Measurements from ENCODE around the gene MYRIP.

MYRIP gene

DNA sequence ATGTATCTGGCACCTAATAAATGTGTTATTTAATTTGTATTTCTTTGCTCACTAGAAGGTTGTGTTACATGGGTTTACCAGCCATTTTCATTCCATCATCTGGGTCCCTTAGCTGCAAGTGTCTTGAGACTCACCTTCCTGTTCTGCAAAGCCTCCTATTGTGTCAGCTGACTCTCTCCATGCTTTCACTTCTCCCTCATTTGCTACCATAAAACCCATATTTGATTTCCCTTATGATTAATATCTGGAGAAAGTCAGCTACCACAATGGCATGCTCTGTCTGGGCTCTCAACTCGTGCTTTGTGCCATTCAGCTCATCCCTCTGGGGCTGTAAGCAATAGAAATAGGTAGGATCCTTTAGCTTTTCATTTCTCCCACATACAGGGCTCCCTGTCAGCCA is 420.6 kb downstream of the MYRIP start:
- no peaks in the 10 kb centered on the region for H3K79me2 ChIP-seq (ENCODE audit: low read length)
- H3K27ac ChIP-seq (ENCODE audit: low read length), result peak overlapping the region; percentile 29
- no peaks in the 10 kb centered on the region for H3K27me3 ChIP-seq (ENCODE audit: low read depth, low read length)
- H3K9me3 ChIP-seq (ENCODE audit: insufficient read depth, low read length), result no peaks in the 10 kb centered on the region
- H4K20me1 ChIP-seq (ENCODE audit: insufficient read depth, low read length), result no peaks in the 10 kb centered on the region
- TF ChIP-seq, protein P1, sequence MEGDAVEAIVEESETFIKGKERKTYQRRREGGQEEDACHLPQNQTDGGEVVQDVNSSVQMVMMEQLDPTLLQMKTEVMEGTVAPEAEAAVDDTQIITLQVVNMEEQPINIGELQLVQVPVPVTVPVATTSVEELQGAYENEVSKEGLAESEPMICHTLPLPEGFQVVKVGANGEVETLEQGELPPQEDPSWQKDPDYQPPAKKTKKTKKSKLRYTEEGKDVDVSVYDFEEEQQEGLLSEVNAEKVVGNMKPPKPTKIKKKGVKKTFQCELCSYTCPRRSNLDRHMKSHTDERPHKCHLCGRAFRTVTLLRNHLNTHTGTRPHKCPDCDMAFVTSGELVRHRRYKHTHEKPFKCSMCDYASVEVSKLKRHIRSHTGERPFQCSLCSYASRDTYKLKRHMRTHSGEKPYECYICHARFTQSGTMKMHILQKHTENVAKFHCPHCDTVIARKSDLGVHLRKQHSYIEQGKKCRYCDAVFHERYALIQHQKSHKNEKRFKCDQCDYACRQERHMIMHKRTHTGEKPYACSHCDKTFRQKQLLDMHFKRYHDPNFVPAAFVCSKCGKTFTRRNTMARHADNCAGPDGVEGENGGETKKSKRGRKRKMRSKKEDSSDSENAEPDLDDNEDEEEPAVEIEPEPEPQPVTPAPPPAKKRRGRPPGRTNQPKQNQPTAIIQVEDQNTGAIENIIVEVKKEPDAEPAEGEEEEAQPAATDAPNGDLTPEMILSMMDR (IDR thresholded peaks at IDR 0.05; ENCODE audit: low read depth, low read length), result no peak
- no peak for TF ChIP-seq EZH2phosphoT487 (IDR thresholded peaks at IDR 0.05; ENCODE audit: low read depth)
- no peaks in the 10 kb centered on the region for H3K36me3 ChIP-seq (replicated peaks; ENCODE audit: low read depth, low read length)
- no peak overlapping the region for H3K9ac ChIP-seq (ENCODE audit: low read length)
- H3K4me1 ChIP-seq (ENCODE audit: low read length), result peaks cover 25% of the 10 kb centered on the region
- H3K4me2 ChIP-seq (ENCODE audit: low read length), result peak overlapping the region; percentile 77
- H2AFZ ChIP-seq (ENCODE audit: low read depth, low read length), result no peak overlapping the region
- peak overlapping the region; percentile 44 for H3K4me3 ChIP-seq (ENCODE audit: low read length)

DNA sequence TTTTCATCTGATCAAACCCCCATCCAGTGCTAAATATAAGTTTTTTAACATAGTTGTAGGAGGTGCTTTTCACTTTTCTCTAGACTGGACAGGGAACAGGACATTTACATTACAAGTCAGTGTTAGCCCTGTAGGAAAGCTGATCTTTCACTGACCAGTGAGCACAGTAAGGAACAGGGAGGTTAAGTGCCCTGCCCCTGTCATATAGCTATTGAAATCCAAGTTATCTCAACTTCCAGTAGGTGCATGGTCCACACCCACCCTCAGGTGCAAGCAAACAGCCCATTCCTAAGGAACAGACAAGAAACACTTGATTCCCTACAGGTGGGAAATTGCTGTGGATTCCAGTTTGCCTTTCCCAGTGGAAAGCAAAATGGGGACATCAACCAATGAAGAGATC is 421.0 kb downstream of the MYRIP start:
- Histone ChIP-seq H3K9me3 (ENCODE audit: insufficient read depth, low read length) (no peaks in the 10 kb centered on the region), H3K4me1 (ENCODE audit: low read length) (peaks cover 25% of the 10 kb centered on the region), H3K36me3 (replicated peaks; ENCODE audit: low read depth, low read length) (no peaks in the 10 kb centered on the region), H4K20me1 (ENCODE audit: insufficient read depth, low read length) (no peaks in the 10 kb centered on the region), H3K27ac (ENCODE audit: low read length) (no peak overlapping the region), H3K27me3 (ENCODE audit: low read depth, low read length) (no peaks in the 10 kb centered on the region), H3K4me2 (ENCODE audit: low read length) (peak overlapping the region; percentile 77), H3K4me3 (ENCODE audit: low read length) (peak overlapping the region; percentile 44; the same call in 1 of the 2 replicates), H2AFZ (ENCODE audit: low read depth, low read length) (no peak overlapping the region), H3K79me2 (ENCODE audit: low read length) (no peaks in the 10 kb centered on the region), H3K9ac (ENCODE audit: low read length) (no peak overlapping the region)
- no peak for TF ChIP-seq EZH2phosphoT487 (IDR thresholded peaks at IDR 0.05; ENCODE audit: low read depth)
- TF ChIP-seq, protein P1 (IDR thresholded peaks at IDR 0.05; ENCODE audit: low read depth, low read length), result no peak

DNA sequence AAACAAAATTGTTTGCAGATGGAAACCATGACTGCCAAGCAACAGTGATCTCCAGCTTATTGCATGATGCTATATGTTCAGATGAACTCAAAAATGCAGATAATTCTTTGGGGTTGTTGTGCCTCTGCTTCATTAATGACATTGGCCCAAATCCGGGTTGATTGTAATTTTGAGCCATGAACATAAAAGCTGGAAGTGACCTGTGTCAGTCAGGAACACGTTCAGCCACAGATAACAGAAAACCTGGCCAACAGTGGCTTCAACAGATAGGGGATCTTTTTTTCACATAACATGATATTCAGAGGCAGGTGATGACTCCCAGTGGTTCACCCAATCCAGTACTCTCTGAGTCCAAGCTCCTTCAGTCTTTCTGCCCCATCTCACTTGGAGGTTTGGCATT is 423.2 kb downstream of the MYRIP start:
- Histone ChIP-seq H3K4me2 (ENCODE audit: low read length) (no peak overlapping the region), H3K9me3 (ENCODE audit: insufficient read depth, low read length) (no peaks in the 10 kb centered on the region), H3K36me3 (replicated peaks; ENCODE audit: low read depth, low read length) (no peaks in the 10 kb centered on the region), H3K4me3 (ENCODE audit: low read length) (no peak overlapping the region), H2AFZ (ENCODE audit: low read depth, low read length) (no peak overlapping the region), H3K9ac (ENCODE audit: low read length) (no peak overlapping the region), H3K4me1 (ENCODE audit: low read length) (peaks cover 25% of the 10 kb centered on the region), H3K27me3 (ENCODE audit: low read depth, low read length) (no peaks in the 10 kb centered on the region), H3K27ac (ENCODE audit: low read length) (no peak overlapping the region), H4K20me1 (ENCODE audit: insufficient read depth, low read length) (no peaks in the 10 kb centered on the region), H3K79me2 (ENCODE audit: low read length) (no peaks in the 10 kb centered on the region)
- TF ChIP-seq EZH2phosphoT487 (IDR thresholded peaks at IDR 0.05; ENCODE audit: low read depth), result no peak
- TF ChIP-seq, protein P1 (IDR thresholded peaks at IDR 0.05; ENCODE audit: low read depth, low read length), result no peak

DNA sequence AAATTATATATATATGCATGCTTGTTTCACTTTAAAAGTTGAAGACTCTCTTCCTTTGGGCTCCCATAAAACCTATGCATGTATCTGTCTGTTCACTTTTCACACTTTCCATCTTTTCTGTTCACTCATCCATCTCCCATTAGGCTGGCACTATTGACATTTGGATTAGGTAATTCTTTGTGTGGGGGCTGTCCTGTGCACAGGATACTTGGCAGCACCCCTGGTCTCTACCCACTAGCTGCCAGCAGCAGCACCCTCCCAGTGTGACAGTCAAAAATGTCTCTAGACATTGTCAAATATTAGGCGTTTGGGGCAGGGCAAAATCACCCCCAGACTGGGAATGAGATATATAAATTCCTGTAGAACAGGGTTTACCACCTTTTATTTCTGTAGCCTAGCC is 427.8 kb downstream of the MYRIP start:
- no peaks in the 10 kb centered on the region for H3K27me3 ChIP-seq (ENCODE audit: low read depth, low read length)
- 0 out of 2 replicates have a peak, but pooled peaks cover 5% of the 10 kb centered on the region for H3K4me1 ChIP-seq (ENCODE audit: low read length)
- H2AFZ ChIP-seq (ENCODE audit: low read depth, low read length), result no peak overlapping the region
- no peak overlapping the region for H3K9ac ChIP-seq (ENCODE audit: low read length)
- H4K20me1 ChIP-seq (ENCODE audit: insufficient read depth, low read length), result no peaks in the 10 kb centered on the region
- no peak overlapping the region for H3K27ac ChIP-seq (ENCODE audit: low read length)
- no peaks in the 10 kb centered on the region for H3K79me2 ChIP-seq (ENCODE audit: low read length)
- no peaks in the 10 kb centered on the region for H3K36me3 ChIP-seq (replicated peaks; ENCODE audit: low read depth, low read length)
- H3K4me3 ChIP-seq (ENCODE audit: low read length), result no peak overlapping the region
- H3K4me2 ChIP-seq (ENCODE audit: low read length), result no peak overlapping the region
- H3K9me3 ChIP-seq (ENCODE audit: insufficient read depth, low read length), result no peaks in the 10 kb centered on the region
- TF ChIP-seq, protein P1 (IDR thresholded peaks at IDR 0.05; ENCODE audit: low read depth, low read length), result no peak
- TF ChIP-seq EZH2phosphoT487 (IDR thresholded peaks at IDR 0.05; ENCODE audit: low read depth), result no peak

Measured in OCI-LY3 (cell line).